C4-2B (cell line): Measurements from ENCODE around the gene INHBC.

Experiments used
- H3K27ac ChIP-seq: fragments of 450-650 bp; 2 replicates; pipeline ENCODE4 v1.5.1; 2017
- ZFX ChIP-seq: fragments of 450-650 bp; IDR thresholded peaks from 2 replicates; pipeline ENCODE4 v1.6.1; 2017
- TF ChIP-seq, protein P1 (sequence below): fragments of 450-650 bp; conservative IDR thresholded peaks from 2 replicates; pipeline ENCODE4 v1.5.1; 2017; ENCODE audit warnings: mild to moderate bottlenecking

Gene INHBC

DNA sequence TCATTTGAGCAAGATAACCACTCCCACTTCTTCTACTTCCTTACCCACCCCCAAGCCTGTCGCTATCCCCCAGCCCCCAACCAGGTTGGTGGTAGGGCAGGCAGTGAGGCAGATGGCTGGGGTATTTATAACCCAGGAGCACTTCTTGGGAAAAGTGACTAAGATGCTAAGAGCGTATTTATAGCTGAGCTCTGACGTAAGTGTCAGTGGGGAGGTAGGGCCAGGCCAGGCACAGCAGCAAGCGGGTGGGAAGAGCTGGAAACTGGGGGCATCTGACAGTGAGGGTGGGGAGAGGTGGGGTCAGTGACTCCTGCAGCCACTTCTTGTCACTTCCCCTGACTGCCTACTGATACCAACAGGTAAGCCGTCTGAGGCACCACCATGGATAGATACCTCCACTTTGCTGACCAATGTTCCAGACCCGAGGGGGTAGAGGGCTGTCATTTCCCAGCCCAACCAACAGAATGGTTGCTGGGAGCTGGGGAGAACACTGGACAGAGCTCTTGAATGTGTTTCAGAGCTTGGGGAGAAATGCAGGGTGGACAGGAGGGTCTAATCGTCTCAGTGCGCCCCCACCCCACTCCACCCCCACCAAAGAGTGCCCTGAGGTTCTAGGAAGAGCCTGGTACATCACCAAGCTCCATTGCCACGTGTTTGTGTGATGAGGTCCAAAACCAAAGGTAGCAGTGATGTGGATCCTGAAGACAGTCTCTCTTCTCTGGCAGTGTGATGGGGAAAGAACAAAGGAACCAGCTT lies 17.8 kb downstream of the INHBC start:
- H3K27ac ChIP-seq: no peak overlapping the region
- no peak for TF ChIP-seq ZFX
- TF ChIP-seq, protein P1, sequence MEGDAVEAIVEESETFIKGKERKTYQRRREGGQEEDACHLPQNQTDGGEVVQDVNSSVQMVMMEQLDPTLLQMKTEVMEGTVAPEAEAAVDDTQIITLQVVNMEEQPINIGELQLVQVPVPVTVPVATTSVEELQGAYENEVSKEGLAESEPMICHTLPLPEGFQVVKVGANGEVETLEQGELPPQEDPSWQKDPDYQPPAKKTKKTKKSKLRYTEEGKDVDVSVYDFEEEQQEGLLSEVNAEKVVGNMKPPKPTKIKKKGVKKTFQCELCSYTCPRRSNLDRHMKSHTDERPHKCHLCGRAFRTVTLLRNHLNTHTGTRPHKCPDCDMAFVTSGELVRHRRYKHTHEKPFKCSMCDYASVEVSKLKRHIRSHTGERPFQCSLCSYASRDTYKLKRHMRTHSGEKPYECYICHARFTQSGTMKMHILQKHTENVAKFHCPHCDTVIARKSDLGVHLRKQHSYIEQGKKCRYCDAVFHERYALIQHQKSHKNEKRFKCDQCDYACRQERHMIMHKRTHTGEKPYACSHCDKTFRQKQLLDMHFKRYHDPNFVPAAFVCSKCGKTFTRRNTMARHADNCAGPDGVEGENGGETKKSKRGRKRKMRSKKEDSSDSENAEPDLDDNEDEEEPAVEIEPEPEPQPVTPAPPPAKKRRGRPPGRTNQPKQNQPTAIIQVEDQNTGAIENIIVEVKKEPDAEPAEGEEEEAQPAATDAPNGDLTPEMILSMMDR: no peak

DNA sequence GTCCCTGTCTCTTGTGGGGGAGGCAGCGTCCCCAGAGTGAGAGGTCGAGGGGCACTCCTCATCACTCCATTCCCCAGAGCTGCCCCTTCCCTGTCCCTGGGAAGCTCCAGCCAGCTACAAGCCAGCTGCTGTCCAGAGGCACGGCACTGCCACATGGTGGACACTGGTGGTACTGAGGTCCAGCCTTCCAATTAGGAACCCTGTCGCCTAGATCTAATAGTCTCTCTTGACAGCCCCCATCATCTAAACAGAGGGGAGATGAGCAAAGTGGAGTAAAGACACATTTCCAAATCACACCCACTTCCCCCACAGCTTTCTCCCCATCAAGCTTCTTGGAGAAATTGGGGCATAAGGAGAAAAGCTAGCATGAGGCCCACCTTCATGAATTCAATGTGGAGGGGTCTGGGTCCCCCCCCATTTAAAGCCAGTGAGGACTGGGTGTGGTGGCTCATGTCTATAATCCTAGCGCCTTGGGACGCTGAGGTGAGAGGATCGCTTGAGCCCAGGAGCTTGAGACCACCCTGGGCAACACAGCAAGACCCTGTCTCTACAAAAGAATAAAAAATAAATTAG lies 18.4 kb downstream of the INHBC start:
- H3K27ac ChIP-seq: no peak overlapping the region
- no peak for TF ChIP-seq ZFX
- TF ChIP-seq, protein P1: peak; percentile 95

DNA sequence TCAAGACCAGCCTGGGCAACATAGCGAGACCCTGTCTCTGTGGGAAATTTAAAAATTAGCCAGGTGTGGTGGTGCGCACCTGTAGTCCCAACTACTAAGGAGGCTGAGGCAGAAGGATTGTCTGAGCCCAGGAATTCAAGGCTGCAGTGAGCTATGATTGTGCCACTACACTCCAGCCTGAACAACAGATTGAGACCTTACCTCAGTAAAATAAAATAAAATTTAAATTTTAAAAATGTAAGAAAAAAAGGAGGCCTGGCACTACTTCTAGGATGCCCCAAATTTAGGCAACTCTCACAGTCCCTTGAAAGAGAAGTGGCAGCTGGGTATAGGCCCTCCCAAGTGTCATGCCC lies 19.6 kb downstream of the INHBC start:
- H3K27ac ChIP-seq: no peak overlapping the region
- TF ChIP-seq, protein P1: no peak
- no peak for TF ChIP-seq ZFX

DNA sequence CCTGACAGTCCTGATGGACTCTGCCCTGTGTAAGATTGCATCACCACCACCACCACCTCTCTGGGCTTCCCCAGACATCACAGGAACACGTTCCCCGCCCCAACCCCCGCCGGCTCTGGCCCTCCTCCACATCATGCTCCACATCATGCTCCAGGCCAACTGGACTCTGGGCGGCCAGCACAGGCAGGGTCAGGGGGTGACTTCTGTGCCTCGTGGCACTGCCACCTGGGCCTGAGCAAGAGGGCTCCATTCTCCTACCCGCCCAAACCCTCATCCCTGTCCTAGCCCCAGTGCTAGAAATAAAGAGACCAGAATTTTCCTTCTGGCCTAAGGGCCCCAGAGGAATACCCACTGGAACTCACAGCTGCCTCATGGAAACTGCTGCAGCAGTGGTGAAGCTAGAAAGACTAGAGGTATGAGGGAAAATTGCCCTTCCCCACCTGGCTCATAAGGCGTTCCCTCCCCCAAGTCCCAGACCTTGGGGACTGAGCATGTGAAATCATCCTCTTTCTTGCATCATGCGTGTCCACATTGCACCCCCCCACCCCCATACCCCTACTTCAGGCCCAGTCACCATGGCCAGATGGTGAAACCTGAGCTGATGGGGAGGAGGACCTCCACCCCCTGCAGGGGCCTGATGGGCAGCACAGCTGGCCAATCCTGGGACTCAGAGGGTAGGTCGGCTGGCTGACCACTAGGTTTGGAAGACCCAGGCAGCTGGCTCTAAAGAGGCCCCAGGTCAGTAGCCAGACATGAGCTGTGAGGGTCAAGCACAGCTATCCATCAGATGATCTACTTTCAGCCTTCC lies 20.2 kb downstream of the INHBC start, which contains the start of gene INHBE:
Gene INHBE (plus strand): TSS at position 742 of the 808 bp plus-strand sequence. CDS start 230 bp downstream, outside the sequence.
- H3K27ac ChIP-seq: no peak within 1 kb of the TSS
- TF ChIP-seq, protein P1: no peak
- TF ChIP-seq ZFX: no peak

DNA sequence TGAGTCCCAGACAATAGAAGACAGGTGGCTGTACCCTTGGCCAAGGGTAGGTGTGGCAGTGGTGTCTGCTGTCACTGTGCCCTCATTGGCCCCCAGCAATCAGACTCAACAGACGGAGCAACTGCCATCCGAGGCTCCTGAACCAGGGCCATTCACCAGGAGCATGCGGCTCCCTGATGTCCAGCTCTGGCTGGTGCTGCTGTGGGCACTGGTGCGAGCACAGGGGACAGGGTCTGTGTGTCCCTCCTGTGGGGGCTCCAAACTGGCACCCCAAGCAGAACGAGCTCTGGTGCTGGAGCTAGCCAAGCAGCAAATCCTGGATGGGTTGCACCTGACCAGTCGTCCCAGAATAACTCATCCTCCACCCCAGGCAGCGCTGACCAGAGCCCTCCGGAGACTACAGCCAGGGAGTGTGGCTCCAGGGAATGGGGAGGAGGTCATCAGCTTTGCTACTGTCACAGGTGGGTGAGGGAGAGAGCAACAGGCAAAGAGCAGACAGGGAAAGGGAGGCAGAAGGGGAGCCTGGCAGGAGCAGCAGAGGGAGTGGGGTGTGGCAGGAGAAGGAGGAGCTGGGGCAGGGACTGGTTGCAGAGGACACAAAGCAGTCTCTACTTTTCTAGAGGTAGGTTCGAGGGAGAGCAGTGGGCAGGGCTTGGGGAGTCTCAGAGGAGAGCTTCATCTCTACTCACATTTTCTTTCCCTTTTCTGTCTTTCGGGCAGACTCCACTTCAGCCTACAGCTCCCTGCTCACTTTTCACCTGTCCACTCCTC lies 21.0 kb downstream of the INHBC start:
- TF ChIP-seq, protein P1: no peak
- no peak for TF ChIP-seq ZFX
- H3K27ac ChIP-seq: no peak overlapping the region

DNA sequence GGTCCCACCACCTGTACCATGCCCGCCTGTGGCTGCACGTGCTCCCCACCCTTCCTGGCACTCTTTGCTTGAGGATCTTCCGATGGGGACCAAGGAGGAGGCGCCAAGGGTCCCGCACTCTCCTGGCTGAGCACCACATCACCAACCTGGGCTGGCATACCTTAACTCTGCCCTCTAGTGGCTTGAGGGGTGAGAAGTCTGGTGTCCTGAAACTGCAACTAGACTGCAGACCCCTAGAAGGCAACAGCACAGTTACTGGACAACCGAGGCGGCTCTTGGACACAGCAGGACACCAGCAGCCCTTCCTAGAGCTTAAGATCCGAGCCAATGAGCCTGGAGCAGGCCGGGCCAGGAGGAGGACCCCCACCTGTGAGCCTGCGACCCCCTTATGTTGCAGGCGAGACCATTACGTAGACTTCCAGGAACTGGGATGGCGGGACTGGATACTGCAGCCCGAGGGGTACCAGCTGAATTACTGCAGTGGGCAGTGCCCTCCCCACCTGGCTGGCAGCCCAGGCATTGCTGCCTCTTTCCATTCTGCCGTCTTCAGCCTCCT lies 21.6 kb downstream of the INHBC start:
- no peak overlapping the region for H3K27ac ChIP-seq
- TF ChIP-seq, protein P1: peak; percentile 62
- TF ChIP-seq ZFX: no peak
